ENCODE measurements around the gene NCKIPSD.

NCKIPSD gene

DNA sequence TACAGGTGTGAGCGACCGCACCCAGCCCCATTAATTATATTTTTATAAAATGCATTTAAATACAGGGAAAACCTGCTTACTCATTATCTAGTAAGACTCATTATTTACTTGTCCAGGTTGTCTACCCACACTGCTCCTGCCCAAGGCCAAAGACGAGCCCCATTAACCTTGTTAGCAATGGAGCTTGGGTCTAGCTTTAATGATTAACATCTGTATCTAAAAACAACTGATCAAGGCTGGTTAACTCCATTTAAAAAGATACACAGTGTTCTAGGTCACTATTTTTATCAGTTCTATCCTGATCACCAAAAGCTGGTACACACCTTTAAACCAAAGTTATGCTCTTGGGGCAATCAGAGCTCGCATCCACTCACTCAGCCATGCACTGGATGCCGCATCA is 10.4 kb upstream of the NCKIPSD start:
- DNase-seq, result no peak

DNA sequence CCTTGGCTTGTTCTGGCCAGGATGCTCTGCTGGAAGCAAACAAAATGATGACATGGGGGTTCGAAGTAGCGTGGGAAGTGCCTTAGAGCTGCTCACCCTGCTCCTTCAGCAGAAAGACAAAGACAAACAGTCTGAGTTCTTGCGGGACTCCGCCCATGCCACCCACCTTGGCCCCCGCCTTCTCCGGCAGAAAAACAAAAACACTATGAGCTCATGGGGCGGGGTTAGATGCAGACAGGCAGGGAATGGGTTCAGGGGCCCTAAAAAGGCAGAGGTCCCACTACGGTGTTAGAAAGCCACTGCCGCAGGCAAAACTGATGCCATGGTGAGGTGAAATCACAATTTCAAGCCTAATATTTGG is 9.7 kb upstream of the NCKIPSD start:
- DNase-seq, result no peak

DNA sequence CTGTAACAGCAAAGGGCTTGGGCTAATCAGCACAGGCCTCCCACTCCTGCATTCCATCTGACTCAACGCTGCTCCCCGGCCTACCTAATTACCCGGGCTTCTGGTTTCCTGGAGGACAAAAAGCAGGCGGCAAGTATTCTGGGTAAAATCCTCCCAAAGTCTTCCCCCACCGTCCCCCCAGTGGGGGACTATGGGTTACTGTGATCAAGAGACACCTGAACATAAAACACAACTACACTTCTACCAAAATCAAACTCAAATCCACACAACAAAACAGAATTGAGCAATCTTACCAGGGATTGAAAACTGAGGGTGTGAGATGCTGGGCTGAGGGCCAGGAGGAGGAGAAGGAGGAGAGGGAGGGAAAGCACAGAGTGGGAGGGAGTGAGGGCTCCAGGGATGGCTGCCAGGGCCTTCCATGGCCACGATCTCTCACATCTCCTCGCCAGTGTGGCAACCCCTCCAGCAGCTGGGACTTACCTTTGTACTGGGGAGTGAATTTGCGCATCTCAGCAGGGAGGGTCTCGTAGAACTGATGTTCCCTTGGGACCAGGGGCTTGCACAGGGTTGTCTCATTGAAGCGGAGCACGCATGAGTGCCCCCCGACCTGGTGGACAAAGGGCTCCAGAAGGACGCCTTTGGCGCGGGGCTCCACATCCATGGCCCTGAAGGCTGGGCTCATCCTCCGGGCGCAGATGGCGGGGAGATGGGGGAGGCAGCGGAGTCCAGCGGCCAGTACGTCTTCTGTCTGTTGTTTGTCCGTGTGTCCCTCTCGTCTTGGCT is 9.1 kb upstream of the NCKIPSD start:
- no peak for DNase-seq

DNA sequence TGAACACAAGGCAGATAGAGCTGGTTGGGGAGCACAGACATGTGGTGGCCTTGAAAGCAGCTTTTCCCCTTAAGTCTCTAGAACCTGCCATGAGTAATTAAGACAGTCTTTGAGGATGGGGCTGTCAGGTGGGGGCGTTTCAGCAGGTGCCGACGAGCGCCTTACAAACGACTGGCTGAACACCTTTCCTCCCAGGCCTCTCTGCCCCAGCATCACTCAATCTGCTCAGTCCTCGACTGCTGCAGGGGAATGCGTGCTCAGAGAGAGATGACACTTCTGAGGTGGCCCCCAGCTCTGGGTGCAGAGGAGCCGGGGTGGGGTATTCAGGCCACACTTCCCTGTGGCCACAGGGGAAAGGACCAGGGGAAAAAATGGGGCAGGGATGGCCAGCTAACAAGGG is 8.1 kb upstream of the NCKIPSD start:
- DNase-seq, result no peak

GRCh38 chr3:48692551-48692950 is 6.8 kb upstream of the NCKIPSD start:
- DNase-seq, result no peak

GRCh38 chr3:48690846-48691458 is 5.2 kb upstream of the NCKIPSD start:
- no peak for DNase-seq

- no peak for DNase-seq
Measured at GRCh38 chr3:48689384-48689783, 3.7 kb upstream of the NCKIPSD start.

DNA sequence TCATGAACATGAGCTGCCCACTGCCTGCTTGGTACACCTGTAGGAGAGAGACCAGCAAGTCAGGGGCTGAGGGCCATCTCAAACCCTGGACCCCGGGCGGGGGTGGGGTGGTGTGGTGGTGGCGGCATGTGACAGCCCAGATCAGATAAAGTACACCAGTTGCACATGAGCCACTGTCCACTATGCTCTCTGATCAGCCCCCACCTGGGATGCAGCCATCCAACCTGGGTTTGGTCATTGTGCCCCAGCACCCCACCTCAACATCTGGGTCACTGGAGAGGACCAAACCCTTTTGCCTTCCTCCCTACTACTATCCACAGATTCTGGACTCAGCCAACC is 3.0 kb upstream of the NCKIPSD start:
- DNase-seq, result no peak

- no peak for DNase-seq
Measured at GRCh38 chr3:48688032-48688736, 2.5 kb upstream of the NCKIPSD start.

- no peak for DNase-seq
Measured at GRCh38 chr3:48687220-48687678, 1.5 kb upstream of the NCKIPSD start.

DNA sequence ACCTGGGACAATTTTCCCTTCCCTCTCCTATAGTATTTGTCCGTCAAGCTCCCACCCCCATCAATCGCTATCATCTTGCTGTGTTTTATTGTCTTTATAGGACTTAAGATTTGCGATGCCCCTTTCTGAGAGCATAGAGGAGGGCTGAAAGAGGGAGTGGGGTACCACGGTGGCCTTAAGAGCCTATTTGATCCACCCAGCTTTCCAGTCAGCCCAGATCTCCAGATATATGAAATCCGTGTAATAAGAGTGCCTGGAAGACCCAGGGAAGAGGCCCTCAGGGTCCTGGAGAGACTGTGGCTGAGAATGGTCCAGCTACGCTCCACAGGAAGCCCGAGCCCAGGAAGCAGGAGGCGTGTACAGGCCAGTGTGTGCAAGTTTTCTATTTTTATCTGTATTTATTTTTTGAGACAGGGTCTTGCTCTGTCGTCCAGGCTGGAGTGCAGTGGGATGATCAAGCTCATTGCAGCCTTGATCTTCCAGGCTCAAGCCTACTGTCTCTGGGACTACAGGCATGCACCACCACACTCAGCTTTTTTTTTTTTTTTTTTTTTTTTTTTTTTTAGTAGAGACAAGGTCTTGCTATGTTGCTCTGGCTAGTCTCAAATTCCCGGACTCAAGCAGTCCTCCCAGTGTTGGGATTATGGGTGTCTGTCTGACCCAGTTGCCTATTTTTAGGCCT is 964 bp upstream of the NCKIPSD start:
- DNase-seq, result no peak

DNA sequence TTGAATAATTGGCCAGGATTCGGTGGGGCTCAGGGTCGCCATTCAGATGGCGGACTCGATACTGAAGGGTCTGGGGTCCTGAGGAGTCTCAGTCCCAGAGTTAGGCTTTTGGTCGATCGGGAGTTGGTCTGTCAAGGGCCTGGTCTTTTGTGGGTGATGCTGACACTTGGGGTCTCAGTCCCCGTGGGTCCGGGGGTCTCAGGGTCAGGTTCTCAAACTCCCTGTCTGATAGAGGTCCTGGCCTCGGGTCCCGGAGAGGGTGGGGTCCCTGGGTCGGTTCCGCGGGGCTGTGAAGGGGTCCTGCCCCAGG is 467 bp downstream of the NCKIPSD start:
- DNase-seq, result no peak

DNA sequence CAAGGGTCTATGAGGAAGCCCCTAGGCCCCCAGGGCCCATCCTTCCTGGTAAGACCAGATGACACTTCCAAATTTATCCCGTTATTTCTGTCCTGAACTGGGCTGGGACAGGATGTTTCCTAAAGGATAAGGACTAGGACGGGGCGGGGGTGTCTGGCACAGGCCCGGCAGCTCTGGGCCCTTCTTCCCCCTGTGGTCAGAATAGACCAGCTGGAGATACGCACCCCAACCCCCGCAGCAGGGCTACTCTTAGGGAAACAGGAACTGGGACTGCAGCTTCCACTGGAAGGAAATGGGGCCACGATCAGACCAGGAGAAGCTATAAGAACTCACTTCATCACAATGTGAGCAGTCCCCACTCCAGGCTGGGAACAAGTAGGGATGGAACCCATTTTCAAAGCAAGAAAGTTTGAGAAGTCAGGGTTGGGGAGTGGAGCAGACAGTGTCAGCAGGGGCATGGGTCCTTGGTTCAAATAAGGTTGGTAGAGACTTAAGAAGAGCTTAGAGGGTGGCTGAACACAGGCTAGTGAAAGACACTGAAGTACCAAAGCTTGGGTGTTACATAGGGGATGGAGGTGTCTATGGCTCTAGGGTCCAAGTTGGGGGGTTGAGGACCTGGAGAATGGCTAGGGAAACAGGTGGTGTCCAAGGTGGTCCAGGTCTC is 1.1 kb downstream of the NCKIPSD start:
- DNase-seq, result no peak

GRCh38 chr3:48684054-48684349 is 1.7 kb downstream of the NCKIPSD start:
- no peak for DNase-seq

GRCh38 chr3:48682786-48683185 is 2.9 kb downstream of the NCKIPSD start:
- no peak for DNase-seq

DNA sequence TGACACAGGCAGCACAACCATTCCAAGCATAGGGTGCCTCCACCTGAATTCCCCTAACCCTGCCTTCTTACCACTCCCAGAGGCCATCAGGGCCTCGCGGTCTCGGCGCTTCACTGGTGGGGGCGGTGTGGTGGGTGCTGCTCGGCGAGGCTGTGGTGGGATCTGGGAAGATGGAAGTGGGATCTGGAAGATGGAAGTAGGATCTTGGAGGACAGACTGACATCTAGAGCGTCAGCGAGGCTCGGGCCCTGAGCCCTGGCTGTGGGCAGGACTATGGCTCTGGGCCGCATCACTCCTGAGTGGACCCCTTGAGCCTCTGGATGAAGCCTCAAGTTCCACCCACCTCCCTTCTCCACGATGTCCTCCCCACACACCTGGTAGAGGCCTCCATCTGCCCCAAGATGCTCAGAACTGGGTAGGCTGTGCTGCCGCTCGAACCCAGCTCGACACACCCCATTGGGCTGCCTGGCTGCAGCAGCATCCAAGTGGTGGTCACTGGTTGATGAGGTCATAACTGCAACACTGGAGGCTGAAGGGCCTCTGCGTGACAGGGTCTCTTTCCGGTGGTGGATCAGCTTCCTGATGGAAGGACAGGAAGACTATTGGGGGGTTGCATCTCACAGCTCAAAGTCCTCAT is 3.6 kb downstream of the NCKIPSD start:
- no peak for DNase-seq

DNA sequence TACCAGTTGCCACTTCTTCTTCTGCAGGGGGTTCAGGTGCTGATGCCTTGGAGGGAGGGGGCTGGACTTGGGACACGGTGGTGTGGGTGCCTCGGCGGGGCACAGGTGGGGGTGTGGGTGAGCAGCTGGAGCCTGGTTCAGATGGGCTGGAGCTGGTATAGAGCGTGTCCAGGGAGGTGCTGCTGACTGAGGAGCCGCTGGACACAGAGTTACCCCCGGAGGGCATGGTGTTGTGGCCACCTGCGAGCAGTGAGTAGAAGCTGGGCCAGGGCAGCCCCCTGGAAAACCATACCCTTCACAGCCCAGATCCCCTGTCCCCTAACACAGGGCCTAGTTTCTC is 4.2 kb downstream of the NCKIPSD start:
- DNase-seq, result no peak

DNA sequence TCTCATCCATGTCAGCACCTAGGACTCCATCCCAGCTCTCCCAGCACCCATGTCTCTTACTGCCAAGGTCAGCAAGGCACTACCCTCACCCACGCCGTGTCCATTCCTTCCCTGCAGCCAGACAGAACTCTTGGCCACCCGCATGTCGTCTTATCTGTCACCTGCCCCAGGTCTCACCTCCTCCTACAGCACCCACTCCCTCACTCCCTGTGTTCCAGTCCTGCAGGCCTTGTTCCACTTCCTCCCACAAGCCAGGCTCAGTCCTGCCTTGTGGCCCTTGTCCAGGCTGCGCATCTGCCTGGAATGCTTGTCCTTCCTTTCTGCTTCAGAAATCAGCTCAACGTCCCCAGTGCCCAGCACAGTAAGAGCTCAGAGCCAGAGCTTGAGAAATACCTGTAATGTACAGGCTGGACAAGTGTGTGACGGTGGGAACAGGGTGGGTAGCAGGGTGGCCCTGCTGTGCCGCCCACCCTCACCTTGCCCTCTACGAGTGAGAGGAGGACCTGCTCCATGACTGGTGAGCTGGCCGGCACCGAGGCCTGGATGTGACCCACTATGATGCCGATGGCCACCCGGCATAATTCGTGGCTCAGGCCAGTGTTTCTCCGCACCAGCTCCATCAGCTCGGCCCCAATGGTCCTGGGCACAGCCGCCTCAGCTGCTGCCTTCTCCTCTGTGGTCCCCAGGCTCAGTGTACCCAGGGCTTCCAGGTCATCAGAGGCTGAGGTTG is 4.7 kb downstream of the NCKIPSD start:
- DNase-seq, result no peak

GRCh38 chr3:48679411-48680391 is 6.0 kb downstream of the NCKIPSD start:
- DNase-seq, result no peak

GRCh38 chr3:48678566-48679380 is 6.9 kb downstream of the NCKIPSD start:
- no peak for DNase-seq

Measured in effector CD8-positive, alpha-beta T cell (primary cell).